HG03457 (cell line): Measurements from ENCODE around the gene MLF2.

Experiments
- ATAC-seq: cut with Tn5 transposase; IDR thresholded peaks from one replicate; pipeline ENCODE4 v1.9.1; 2021; ENCODE audit warnings: moderate number of reproducible peaks; ENCODE audit not compliant: unreplicated experiment

The MLF2 gene

GRCh38 chr12:6752921-6753771 is at the start of gene MLF2:
Gene MLF2 (minus strand): TSS chr12:6753141. CDS start chr12:6752334, 807 bp downstream.
- peak; percentile 74 for ATAC-seq

GRCh38 chr12:6799147-6799546 is 46.2 kb upstream of the MLF2 start:
- ATAC-seq: no peak

GRCh38 chr12:6796576-6796975 is 43.6 kb upstream of the MLF2 start:
- ATAC-seq: no peak

- ATAC-seq: no peak
Observed at GRCh38 chr12:6795088-6795487, 42.1 kb upstream of the MLF2 start.

GRCh38 chr12:6792522-6793201 is 39.7 kb upstream of the MLF2 start:
- no peak for ATAC-seq

- no peak for ATAC-seq
Observed at GRCh38 chr12:6791931-6792520, 39.1 kb upstream of the MLF2 start.

GRCh38 chr12:6790496-6791150 is 37.7 kb upstream of the MLF2 start:
- no peak for ATAC-seq

GRCh38 chr12:6788972-6789924 is 36.3 kb upstream of the MLF2 start, which contains the start of gene CD4:
Gene CD4 (plus strand): TSS chr12:6789528. CDS start chr12:6800139, 10,611 bp downstream.
- ATAC-seq: no peak

- ATAC-seq: no peak
Observed at GRCh38 chr12:6787309-6787708, 34.4 kb upstream of the MLF2 start.

- ATAC-seq: no peak
Observed at GRCh38 chr12:6786416-6787094, 33.6 kb upstream of the MLF2 start.

- ATAC-seq: no peak
Observed at GRCh38 chr12:6784761-6785160, 31.8 kb upstream of the MLF2 start.

- no peak for ATAC-seq
Observed at GRCh38 chr12:6784296-6784695, 31.4 kb upstream of the MLF2 start.

GRCh38 chr12:6783828-6784227 is 30.9 kb upstream of the MLF2 start:
- no peak for ATAC-seq

- ATAC-seq: no peak
Observed at GRCh38 chr12:6782850-6783566, 30.1 kb upstream of the MLF2 start.

GRCh38 chr12:6782119-6782518 is 29.2 kb upstream of the MLF2 start:
- no peak for ATAC-seq

- no peak for ATAC-seq
Observed at GRCh38 chr12:6780573-6780972, 27.6 kb upstream of the MLF2 start.

- no peak for ATAC-seq
Observed at GRCh38 chr12:6779708-6780432, 26.9 kb upstream of the MLF2 start.
